Gastroesophageal sphincter (tissue), 4 donors: ENCODE results near the gene ADGRG3. TPM values are rescaled to one million over a fixed set of nuclear protein-coding genes. Genes with fewer than 3 reads are reported as not detected.
"Not testable (repeated sequence)": the region's sequence is repeated elsewhere in the genome, so short reads cannot be mapped to it uniquely, and the experiment has no call there.

Source experiments
- ATAC-seq: fragments of 150-250 bp; one replicate; pipeline ENCODE4 v1.9.1; 2016; ENCODE audit warnings: mild to moderate bottlenecking, moderate library complexity
- H3K27ac ChIP-seq, 4 donors: fragments of 200-600 bp; sonication (generic) in 3 of 4; 1 replicate in 3 of 4; 2 replicates in 1 of 4; pipeline ENCODE4 v1.5.1; 2016 to 2019
- H3K27me3 ChIP-seq: fragments of 200-600 bp; sonication (generic); one replicate; pipeline ENCODE4 v1.5.1; 2019
- H3K36me3 ChIP-seq, 2 donors: fragments of 200-600 bp; sonication (generic); one replicate each; pipeline ENCODE4 v1.5.1; 2019; ENCODE audit warnings: control low read depth in 1 of 2
- H3K4me1 ChIP-seq, 3 donors: fragments of 200-600 bp; sonication (generic); 1 replicate in 2 of 3; 2 replicates in 1 of 3; pipeline ENCODE4 v1.5.1; 2016 to 2019; ENCODE audit warnings: control low read depth in 2 of 3
- H3K4me3 ChIP-seq, 2 donors: fragments of 200-600 bp; sonication (generic); one replicate each; pipeline ENCODE4 v1.5.1; 2019; ENCODE audit warnings: mild to moderate bottlenecking in 1 of 2, moderate library complexity in 1 of 2
- H3K9me3 ChIP-seq, 3 donors: fragments of 200-600 bp; sonication (generic); one replicate each; pipeline ENCODE4 v1.5.1; 2017 to 2019; ENCODE audit warnings: control low read depth in 2 of 3
- CTCF ChIP-seq, 4 experiments: fragments of 200-600 bp in 2 of 4; fragments of 450-650 bp in 2 of 4; sonication (generic) in 1 of 4; IDR thresholded peaks; one replicate each; pipeline ENCODE4 v1.5.1; 2017 to 2019; ENCODE audit warnings: antibody characterized with exemption in 4 of 4, mild to moderate bottlenecking in 2 of 4, moderate library complexity in 2 of 4
- EP300 ChIP-seq: sonication (generic); formaldehyde crosslinking; IDR thresholded peaks from one replicate; pipeline ENCODE4 v1.6.1; 2017; ENCODE audit warnings: antibody characterized with exemption, mild to moderate bottlenecking
- POLR2A ChIP-seq, 2 donors: fragments of 450-650 bp; IDR thresholded peaks; one replicate each; pipeline ENCODE4 v1.6.1; 2017; ENCODE audit warnings: antibody characterized with exemption in 2 of 2, mild to moderate bottlenecking in 2 of 2, moderate library complexity in 1 of 2
- POLR2AphosphoS5 ChIP-seq: sonication (generic); formaldehyde crosslinking; IDR thresholded peaks from one replicate; pipeline ENCODE4 v1.6.1; 2017; ENCODE audit warnings: antibody characterized with exemption
- WGBS, 2 donors: methylation state at CpG; one replicate each; pipeline ENCODE4 v1.1.5; 2018; ENCODE audit warnings: low coverage in 1 of 2; 5-methylcytosine and 5-hydroxymethylcytosine counted together
- total RNA-seq, 4 donors: library from RNA; depleted of rRNA; stranded (reverse); fragments of >200 nt; gene quantifications; one replicate each; pipeline ENCODE4 v1.1.0, GENCODE V29; 2016

The ADGRG3 gene
- total RNA-seq, 4 donors from 2014 or later = 0.31 to 7.4 (median 2.2) TPM

DNA sequence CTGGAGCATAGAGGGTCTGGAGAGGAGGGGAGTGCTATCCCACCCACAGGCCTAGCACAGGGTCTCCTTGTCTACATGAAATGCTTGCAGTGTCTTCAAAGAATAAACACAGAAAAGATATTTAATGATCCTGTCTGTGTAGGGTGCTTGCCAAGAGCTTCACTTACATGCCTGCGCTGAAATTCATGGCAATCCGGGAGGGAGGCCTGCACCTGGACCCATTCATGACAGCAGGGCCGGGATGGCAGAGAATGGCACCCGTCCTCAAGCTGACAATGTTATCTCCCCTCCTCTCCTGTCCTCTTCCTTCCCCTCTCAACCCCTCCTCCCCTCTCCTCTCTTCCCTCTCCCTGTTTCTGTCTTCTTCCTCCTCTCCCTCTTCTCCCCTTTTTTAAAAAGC lies 2.1 kb downstream of the ADGRG3 start:
- H3K4me3 ChIP-seq = no peak overlapping the region
- no peak for ATAC-seq
- H3K27me3 ChIP-seq = peaks cover 29% of the 10 kb centered on the region
- no peaks in the 10 kb centered on the region for H3K36me3 ChIP-seq
- TF ChIP-seq POLR2AphosphoS5 (no peak), EP300 (no peak), CTCF (IDR thresholded peaks at IDR 0.05) (no peak), POLR2A (IDR thresholded peaks at IDR 0.05) (no peak)
- no peaks in the 10 kb centered on the region for H3K9me3 ChIP-seq
- no peak overlapping the region for H3K27ac ChIP-seq
- H3K4me1 ChIP-seq = no peaks in the 10 kb centered on the region
- 31 to 60% methylated on average over 2 to 4 of the region's 4 CpGs for WGBS, 2 donors

DNA sequence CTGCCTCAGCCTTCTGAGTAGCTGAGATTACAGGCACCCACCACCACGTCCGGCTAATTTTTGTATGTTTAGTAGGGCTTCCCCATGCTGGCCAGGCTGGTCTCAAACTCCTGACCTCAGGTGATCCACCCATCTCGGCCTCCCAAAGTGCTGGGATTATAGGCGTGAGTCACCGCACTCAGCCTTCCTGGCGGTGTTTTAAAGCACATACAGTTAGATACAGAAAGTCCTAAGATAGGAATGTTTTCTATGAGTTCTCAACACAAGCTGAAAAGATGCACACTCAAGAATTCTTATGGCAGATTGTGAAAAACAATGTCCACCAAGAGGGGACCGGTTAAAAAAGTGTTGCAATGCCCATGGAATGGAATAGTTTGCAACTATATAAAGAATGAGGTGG lies 3.3 kb downstream of the ADGRG3 start:
- H3K4me1 ChIP-seq, H3K9me3 ChIP-seq, H3K4me3 ChIP-seq, H3K36me3 ChIP-seq, H3K27ac ChIP-seq, ATAC-seq: not testable (repeated sequence)
- H3K27me3 ChIP-seq = peaks cover 29% of the 10 kb centered on the region
- 84 to 90% methylated on average over 1 to 3 of the region's 7 CpGs for WGBS, 2 donors

GRCh38 chr16:57672416-57672815 lies 4.3 kb downstream of the ADGRG3 start:
- H3K9me3 ChIP-seq = no peaks in the 10 kb centered on the region
- 50 to 53% methylated on average over 2 to 3 of the region's 3 CpGs for WGBS, 2 donors
- no peaks in the 10 kb centered on the region for H3K4me1 ChIP-seq
- TF ChIP-seq CTCF (IDR thresholded peaks at IDR 0.05) (no peak), POLR2A (IDR thresholded peaks at IDR 0.05) (no peak), POLR2AphosphoS5 (no peak)
- no peaks in the 10 kb centered on the region for H3K36me3 ChIP-seq
- ATAC-seq = no peak
- H3K27ac ChIP-seq = no peak overlapping the region
- H3K27me3 ChIP-seq = peaks cover 29% of the 10 kb centered on the region
- no peak overlapping the region for H3K4me3 ChIP-seq

- H3K27ac ChIP-seq = no peak overlapping the region
- no peak overlapping the region for H3K4me3 ChIP-seq
- no peaks in the 10 kb centered on the region for H3K9me3 ChIP-seq
- ATAC-seq = no peak
- TF ChIP-seq CTCF (IDR thresholded peaks at IDR 0.05) (no peak), EP300 (no peak), POLR2A (IDR thresholded peaks at IDR 0.05) (no peak), POLR2AphosphoS5 (no peak)
- H3K36me3 ChIP-seq = no peaks in the 10 kb centered on the region
- H3K27me3 ChIP-seq = peaks cover 27% of the 10 kb centered on the region
- 83% methylated on average over 2 of the region's 2 CpGs for WGBS, 2 donors
- H3K4me1 ChIP-seq = no peaks in the 10 kb centered on the region
These were observed 4.7 kb downstream of the ADGRG3 start for GRCh38 chr16:57672824-57673223.

DNA sequence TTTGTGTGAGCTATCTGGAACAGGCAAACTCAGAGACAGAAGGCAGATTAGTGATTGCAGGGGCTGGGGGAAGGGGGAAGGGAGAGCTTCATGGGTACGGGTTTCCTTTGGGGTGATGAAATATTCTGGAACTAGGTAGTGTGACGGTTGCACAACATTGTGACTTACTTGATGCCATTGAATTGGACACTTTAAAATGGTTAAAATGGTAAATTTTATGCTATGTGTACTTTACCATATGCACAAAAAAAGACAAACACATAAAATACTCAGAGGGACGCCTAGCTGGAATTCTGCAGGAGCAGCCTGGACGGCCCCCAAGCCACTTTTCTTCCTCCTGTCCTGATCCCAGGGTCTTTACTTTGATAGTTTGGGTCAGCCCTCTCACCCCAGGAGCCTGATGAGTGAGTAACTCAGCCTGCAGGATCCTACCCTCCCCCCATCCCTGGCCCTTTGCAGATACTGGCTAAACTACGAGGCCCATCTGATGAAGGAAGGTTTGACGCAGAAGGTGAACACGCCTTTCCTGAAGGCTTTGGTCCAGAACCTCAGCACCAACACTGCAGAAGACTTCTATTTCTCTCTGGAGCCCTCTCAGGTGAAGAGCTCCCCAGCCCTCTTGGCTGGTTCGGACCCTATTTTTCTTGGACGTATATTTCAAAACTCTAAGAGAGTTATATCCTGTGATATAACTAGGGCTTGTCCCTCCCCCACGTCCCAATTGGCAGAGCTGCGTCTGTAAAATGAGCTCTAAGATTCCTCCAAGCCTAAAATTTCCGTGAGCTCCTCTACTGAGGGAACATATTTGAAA lies 7.8 kb downstream of the ADGRG3 start:
- TF ChIP-seq CTCF (IDR thresholded peaks at IDR 0.05) (no peak), EP300 (no peak), POLR2AphosphoS5 (no peak), POLR2A (IDR thresholded peaks at IDR 0.05) (no peak)
- no peak for ATAC-seq
- H3K36me3 ChIP-seq = no peaks in the 10 kb centered on the region
- 35% methylated on average over 9 of the region's 12 CpGs for WGBS, 2 donors
- no peaks in the 10 kb centered on the region for H3K4me1 ChIP-seq
- H3K27ac ChIP-seq = no peak overlapping the region
- no peak overlapping the region for H3K4me3 ChIP-seq
- peaks cover 26% of the 10 kb centered on the region for H3K27me3 ChIP-seq
- no peaks in the 10 kb centered on the region for H3K9me3 ChIP-seq
